Muscle layer of duodenum (tissue), 2 donors: ENCODE results near the gene RNF181.
"Not testable (repeated sequence)": the region's sequence is repeated elsewhere in the genome, so short reads cannot be mapped to it uniquely, and the experiment has no call there.

ENCODE experiments used
- H3K27ac ChIP-seq: one replicate; pipeline ENCODE4 v1.7.0; 2013; ENCODE audit warnings: mild to moderate bottlenecking, low read length
- H3K27me3 ChIP-seq: one replicate; pipeline ENCODE4 v1.7.0; 2013; ENCODE audit warnings: low read depth, mild to moderate bottlenecking, control low read depth, low read length
- H3K36me3 ChIP-seq, 2 donors: one replicate each; pipeline ENCODE4 v1.7.0; 2013; ENCODE audit warnings: low read length in 2 of 2, control low read depth in 1 of 2, mild to moderate bottlenecking in 1 of 2; ENCODE audit not compliant: insufficient read depth in 2 of 2, control insufficient read depth in 1 of 2
- H3K4me1 ChIP-seq, 2 donors: one replicate each; pipeline ENCODE4 v1.7.0; 2013; ENCODE audit warnings: low read length in 2 of 2, mild to moderate bottlenecking in 2 of 2, control low read depth in 1 of 2, moderate library complexity in 1 of 2; ENCODE audit not compliant: insufficient read depth in 2 of 2, control insufficient read depth in 1 of 2
- H3K4me3 ChIP-seq, 2 donors: one replicate each; pipeline ENCODE4 v1.7.0; 2013; ENCODE audit warnings: low read length in 2 of 2, low read depth in 1 of 2, mild to moderate bottlenecking in 1 of 2
- H3K9me3 ChIP-seq, 2 donors: one replicate each; pipeline ENCODE4 v1.7.0; 2013; ENCODE audit warnings: low read length in 2 of 2, control low read depth in 1 of 2, mild to moderate bottlenecking in 1 of 2; ENCODE audit not compliant: control insufficient read depth in 1 of 2
- donor health status: healthy.

The RNF181 gene

DNA sequence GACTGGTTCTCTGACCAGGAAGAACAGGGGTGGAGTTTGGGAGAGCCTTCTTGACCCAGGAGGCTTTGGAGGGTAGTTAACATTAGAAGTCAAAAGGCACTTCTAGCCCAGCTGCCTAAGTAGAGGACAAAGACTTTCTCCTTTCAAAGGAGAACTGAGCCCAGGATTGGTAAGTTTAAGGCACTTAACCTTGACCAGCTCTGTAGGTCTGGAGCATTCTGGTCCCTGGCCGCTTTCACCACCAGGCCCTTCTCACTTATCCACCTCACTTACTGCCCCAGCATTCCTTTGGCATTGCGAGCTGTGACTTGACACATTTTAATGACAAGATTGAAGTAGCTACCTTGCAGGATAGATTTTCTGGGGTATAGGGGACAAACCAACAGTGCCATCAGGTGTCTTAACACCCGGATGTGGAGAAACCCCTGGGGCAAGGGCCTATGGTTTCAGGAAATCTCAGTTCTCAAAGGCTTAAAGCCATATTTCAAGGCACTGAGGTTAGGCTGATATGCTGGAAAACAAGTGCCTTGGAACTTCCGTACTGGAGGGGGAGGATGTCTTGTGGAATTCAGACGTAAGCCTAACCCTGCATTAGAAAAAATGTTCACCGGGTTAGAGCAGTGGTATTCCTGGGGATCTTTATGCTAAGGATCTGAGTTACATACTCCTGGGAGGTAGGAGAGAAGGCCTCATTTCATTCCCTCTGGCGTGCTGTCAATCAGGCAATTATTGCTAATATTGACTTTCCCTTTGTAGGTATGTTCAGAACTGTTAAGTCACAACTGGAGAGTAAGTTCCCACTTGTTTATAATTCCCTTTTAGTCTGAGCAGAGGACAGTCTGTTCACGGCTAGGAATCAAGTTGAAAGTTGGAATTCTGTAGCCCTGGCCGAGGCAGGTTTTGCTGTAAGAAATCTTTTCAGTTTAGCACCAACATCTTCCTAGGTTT lies 12.0 kb downstream of the RNF181 start:
- Histone ChIP-seq H3K27me3 (no peaks in the 10 kb centered on the region), H3K4me3 (no peak overlapping the region), H3K9me3 (no peaks in the 10 kb centered on the region), H3K36me3 (peaks cover 11 to 25% of the 10 kb centered on the region in 2 donors), H3K4me1 (peaks cover 0 to 44% of the 10 kb centered on the region in 2 donors), H3K27ac (no peak overlapping the region)

DNA sequence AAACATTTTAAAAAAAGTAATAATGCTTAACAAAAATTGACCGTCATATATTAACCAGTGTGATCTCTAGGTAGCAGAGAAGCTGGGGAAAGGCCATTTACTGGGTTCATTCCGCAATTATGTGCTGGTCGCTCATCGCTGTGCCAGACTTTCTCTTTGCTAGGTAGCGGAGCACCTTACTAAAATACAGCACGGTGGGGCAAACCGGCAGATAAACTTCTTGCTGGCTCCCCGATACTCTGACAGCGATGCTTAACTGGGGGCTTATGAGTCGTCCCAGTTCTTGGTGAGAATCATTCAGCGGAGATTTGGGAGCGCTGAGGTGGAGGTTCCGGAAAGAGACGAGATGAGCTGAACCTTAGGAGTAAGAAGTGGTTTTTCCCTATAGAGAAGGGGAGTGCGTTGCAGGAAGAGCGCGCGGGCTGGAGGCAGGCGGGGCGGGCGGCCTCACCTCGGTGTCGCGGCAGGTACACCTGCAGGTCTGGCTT lies 15.7 kb downstream of the RNF181 start:
- H3K27ac ChIP-seq, result peak overlapping the region; percentile 45
- H3K36me3 ChIP-seq, result peaks cover 11 to 25% of the 10 kb centered on the region in 2 donors
- no peaks in the 10 kb centered on the region for H3K9me3 ChIP-seq
- peaks cover 0 to 26% of the 10 kb centered on the region in 2 donors for H3K4me1 ChIP-seq
- H3K4me3 ChIP-seq, result peak overlapping the region; percentile 81 to 98
- no peaks in the 10 kb centered on the region for H3K27me3 ChIP-seq

- Histone ChIP-seq H3K36me3 (peaks cover 11 to 21% of the 10 kb centered on the region in 2 donors), H3K27ac (peak within 1 kb of the TSS; percentile 87), H3K4me1 (peaks cover 0 to 28% of the 10 kb centered on the region in 2 donors), H3K4me3 (peak within 1 kb of the TSS; percentile 81 to 98), H3K9me3 (no peaks in the 10 kb centered on the region), H3K27me3 (no peaks in the 10 kb centered on the region)
Measured at GRCh38 chr2:85611705-85612587, 16.4 kb downstream of the RNF181 start, which contains the start of gene C2orf68. TSS of gene C2orf68 (minus strand) at chr2:85612066. CDS start at chr2:85611984, 82 bp downstream.

DNA sequence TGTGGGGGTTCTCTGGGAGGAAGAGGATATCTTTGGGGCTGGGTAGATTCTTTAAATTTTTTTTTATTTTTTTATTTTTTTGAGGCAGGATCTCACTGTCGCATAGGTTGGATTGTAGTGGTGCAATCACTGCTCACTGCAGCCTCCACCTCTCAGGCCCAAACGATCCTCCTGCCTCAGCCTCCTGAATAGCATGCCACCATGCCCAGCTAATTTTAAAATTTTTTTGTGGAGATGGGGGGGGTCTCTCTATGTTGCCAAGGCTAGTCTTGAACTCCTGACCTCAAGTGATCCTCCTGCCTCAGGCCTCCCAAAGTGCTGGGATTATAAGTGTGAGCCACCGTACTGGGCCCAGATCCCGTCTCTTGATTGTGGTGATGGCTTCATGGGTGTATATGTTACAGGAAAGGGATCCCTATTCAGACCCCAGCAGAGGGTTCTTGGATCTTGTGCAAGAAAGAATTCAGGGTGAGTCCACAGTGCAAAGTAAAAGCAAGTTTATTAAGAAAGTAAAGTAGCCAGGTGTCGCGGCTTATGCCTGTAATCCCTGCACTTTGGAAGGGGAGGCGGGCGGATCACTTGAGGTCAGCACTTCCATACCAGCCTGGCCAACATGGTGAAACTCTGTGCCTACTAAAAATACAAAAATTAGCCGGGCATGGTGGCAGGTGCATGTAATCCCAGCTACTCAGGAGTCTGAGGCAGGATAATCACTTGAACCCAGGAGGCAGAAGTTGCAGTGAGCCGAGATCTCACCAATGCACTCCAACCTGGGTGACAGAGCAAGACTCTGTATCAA lies 18.4 kb downstream of the RNF181 start:
- H3K9me3 ChIP-seq, result no peaks in the 10 kb centered on the region
- no peak overlapping the region for H3K27ac ChIP-seq
- peaks cover 0 to 40% of the 10 kb centered on the region in 2 donors for H3K4me1 ChIP-seq
- no peak overlapping the region for H3K4me3 ChIP-seq
- no peaks in the 10 kb centered on the region for H3K27me3 ChIP-seq
- H3K36me3 ChIP-seq, result peaks cover 4 to 7% of the 10 kb centered on the region in 2 donors

DNA sequence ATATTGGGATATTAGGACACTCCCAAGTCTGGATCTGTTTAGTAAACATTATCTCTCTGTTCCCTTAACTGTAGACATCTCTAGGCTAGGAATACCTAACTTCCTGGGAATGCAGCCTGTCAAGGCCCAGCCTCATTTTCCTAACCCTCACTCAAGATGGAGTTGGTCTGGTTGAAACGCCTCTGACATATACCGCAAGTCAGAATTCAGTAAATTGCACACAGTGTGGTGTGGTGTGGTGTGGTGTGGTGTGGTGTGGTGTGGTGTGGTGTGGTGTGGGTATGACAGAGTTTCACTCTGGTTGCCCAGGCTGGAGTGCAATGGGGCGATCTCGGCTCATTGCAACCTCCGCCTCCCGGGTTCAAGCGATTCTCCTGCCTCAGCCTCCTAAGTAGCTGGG lies 19.2 kb downstream of the RNF181 start:
- H3K4me1 ChIP-seq, result peaks cover 0 to 35% of the 10 kb centered on the region in 2 donors
- not testable (repeated sequence) for H3K27me3 ChIP-seq, H3K27ac ChIP-seq, H3K36me3 ChIP-seq, H3K4me3 ChIP-seq, H3K9me3 ChIP-seq

DNA sequence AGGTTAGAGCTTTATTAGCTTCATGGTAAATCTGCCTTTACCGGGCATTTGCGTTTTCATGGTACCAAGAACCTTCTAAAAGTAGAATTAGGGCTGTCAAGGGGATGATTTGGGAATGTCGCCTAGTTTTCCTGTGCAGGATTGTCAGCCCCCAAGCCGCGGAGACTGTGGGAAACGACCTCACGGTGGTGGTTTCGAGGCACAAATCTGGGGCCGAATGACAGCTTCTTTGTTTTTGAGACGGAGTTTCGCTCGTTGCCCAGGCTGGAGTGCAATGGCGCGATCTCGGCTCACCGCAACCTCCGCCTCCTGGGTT lies 19.8 kb downstream of the RNF181 start:
- peak overlapping the region in 1 of 2 donors; percentile 90 for H3K4me3 ChIP-seq
- H3K4me1 ChIP-seq, result peaks cover 0 to 31% of the 10 kb centered on the region in 2 donors
- no peaks in the 10 kb centered on the region for H3K27me3 ChIP-seq
- H3K9me3 ChIP-seq, result no peaks in the 10 kb centered on the region
- H3K27ac ChIP-seq, result no peak overlapping the region
- H3K36me3 ChIP-seq, result peaks cover 6 to 9% of the 10 kb centered on the region in 2 donors

DNA sequence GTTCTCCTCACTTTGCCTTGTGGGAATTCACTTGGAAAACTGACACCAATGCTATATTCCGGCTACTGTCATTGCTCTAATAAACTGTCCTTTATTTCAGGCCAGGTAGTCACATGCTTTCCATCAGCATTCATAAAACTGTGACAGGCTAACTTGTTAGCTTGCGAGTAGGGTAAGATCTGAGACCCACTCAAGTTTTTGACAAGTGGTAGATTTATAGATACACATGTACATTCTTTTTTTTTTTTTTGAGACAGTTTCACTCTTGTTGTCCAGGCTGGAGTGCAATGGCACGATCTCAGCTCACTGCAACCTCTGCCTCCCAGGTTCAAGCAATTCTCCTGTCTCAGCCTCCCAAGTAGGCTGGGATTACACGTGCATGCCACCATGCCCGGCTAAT lies 22.2 kb downstream of the RNF181 start:
- peaks cover 16 to 23% of the 10 kb centered on the region in 2 donors for H3K36me3 ChIP-seq

DNA sequence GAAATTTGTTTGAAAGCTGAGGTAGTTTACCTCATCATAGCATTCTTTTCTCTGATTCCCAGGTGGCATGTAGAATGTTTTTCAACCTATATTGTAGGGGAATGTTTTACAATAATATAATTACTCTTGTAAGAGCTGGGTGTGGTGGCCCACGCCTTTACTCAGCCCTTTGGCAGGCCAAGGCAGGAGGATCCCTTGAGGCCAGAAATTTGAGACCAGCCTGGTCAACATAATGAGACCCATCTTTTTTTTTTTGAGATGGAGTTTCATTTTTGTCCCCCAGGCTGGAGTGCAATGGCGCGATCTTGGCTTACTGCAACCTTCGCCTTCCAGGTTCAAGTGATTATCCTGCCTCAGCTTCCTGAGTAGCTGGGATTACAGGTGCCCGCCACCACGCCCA lies 24.1 kb downstream of the RNF181 start:
- H3K27ac ChIP-seq, result no peak overlapping the region
- no peak overlapping the region for H3K4me3 ChIP-seq
- H3K4me1 ChIP-seq, result peaks cover 0 to 20% of the 10 kb centered on the region in 2 donors
- no peaks in the 10 kb centered on the region for H3K9me3 ChIP-seq
- H3K27me3 ChIP-seq, result no peaks in the 10 kb centered on the region
- peaks cover 32 to 40% of the 10 kb centered on the region in 2 donors for H3K36me3 ChIP-seq

More for the DNA sequence above, 22.2 kb downstream of the RNF181 start:
- H3K4me1 ChIP-seq, result peaks cover 0 to 20% of the 10 kb centered on the region in 2 donors
- H3K9me3 ChIP-seq, H3K4me3 ChIP-seq, H3K27me3 ChIP-seq, H3K27ac ChIP-seq: not testable (repeated sequence)

DNA sequence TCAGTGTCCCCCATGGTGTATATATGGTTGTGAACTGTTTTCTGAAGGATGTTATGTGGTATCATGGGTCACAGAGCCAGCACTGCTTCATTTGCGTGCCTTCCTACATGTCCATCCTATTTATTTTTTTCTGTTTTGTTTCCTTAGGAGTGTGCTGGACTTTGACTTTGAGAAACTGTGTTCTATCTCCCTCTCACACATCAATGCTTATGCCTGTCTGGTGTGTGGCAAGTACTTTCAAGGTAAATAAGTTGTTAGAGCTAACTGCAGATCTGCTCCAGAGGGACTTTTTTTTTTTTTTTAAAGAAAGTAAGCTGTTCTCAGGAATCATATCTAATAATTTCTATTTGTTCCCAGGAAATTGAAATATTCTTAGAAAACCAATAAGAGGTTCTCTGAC lies 25.8 kb downstream of the RNF181 start:
- H3K27ac ChIP-seq, result no peak overlapping the region
- H3K4me1 ChIP-seq, result peaks cover 0 to 17% of the 10 kb centered on the region in 2 donors
- no peaks in the 10 kb centered on the region for H3K27me3 ChIP-seq
- no peaks in the 10 kb centered on the region for H3K9me3 ChIP-seq
- H3K4me3 ChIP-seq, result no peak overlapping the region
- peaks cover 40 to 55% of the 10 kb centered on the region in 2 donors for H3K36me3 ChIP-seq

DNA sequence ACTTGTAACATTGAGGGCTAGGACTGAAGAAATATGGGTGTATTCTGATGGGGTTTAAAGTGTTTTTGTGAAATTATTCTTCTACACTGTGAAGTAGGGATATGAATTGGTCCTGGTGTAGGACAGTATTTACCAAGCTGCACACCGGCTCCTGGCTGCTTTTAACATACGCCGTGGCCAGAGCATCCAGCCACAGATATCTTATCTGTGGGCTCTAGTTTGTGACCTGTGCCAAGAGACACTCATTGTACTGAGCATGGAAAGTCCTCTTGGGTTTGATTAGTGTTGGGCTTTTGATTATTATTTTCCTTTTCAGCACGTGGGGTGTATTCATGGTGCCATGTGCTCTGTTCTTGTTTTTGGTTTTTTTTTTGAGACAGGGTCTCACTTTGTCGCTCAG lies 28.4 kb downstream of the RNF181 start:
- Histone ChIP-seq H3K36me3 (peaks cover 46 to 79% of the 10 kb centered on the region in 2 donors), H3K4me3 (no peak overlapping the region), H3K9me3 (no peaks in the 10 kb centered on the region), H3K4me1 (peaks cover 0 to under 1% of the 10 kb centered on the region in 2 donors), H3K27me3 (no peaks in the 10 kb centered on the region), H3K27ac (no peak overlapping the region)
